HG03520 (cell line): ENCODE data around the gene HNMT.
"Not testable (repeated sequence)": the region's sequence is repeated elsewhere in the genome, so short reads cannot be mapped to it uniquely, and the experiment has no call there.

Source experiments
- ATAC-seq: cut with Tn5 transposase; IDR thresholded peaks from one replicate; pipeline ENCODE4 v1.9.1; 2021; ENCODE audit warnings: mild to moderate bottlenecking, moderate library complexity; ENCODE audit not compliant: unreplicated experiment

Gene HNMT

GRCh38 chr2:137973280-137973679, 9.0 kb downstream of the HNMT start:
- ATAC-seq = no peak

GRCh38 chr2:137975280-137976271, 11.3 kb downstream of the HNMT start:
- no peak for ATAC-seq

GRCh38 chr2:137976274-137976673, 12.0 kb downstream of the HNMT start:
- no peak for ATAC-seq

- no peak for ATAC-seq
Measured at GRCh38 chr2:137977790-137978189, 13.5 kb downstream of the HNMT start.

- no peak for ATAC-seq
Measured at GRCh38 chr2:137980459-137980858, 16.2 kb downstream of the HNMT start.

- no peak for ATAC-seq
Measured at GRCh38 chr2:137981112-137981656, 16.9 kb downstream of the HNMT start.

- ATAC-seq = no peak
Measured at GRCh38 chr2:137983581-137983980, 19.3 kb downstream of the HNMT start.

- no peak for ATAC-seq
Measured at GRCh38 chr2:137986268-137986667, 22.0 kb downstream of the HNMT start.

- no peak for ATAC-seq
Measured at GRCh38 chr2:137987011-137987410, 22.7 kb downstream of the HNMT start.

GRCh38 chr2:137991078-137991477, 26.8 kb downstream of the HNMT start:
- no peak for ATAC-seq

GRCh38 chr2:137992039-137992646, 27.9 kb downstream of the HNMT start:
- no peak for ATAC-seq

GRCh38 chr2:137993715-137994476, 29.6 kb downstream of the HNMT start:
- not testable (repeated sequence) for ATAC-seq

- not testable (repeated sequence) for ATAC-seq
Measured at GRCh38 chr2:137995368-137995767, 31.1 kb downstream of the HNMT start.

GRCh38 chr2:137996158-137996557, 31.9 kb downstream of the HNMT start:
- ATAC-seq = not testable (repeated sequence)

GRCh38 chr2:137997733-137998132, 33.5 kb downstream of the HNMT start:
- no peak for ATAC-seq

GRCh38 chr2:137998503-137998902, 34.2 kb downstream of the HNMT start:
- ATAC-seq = no peak

- no peak for ATAC-seq
Measured at GRCh38 chr2:137999273-137999672, 35.0 kb downstream of the HNMT start.

- no peak for ATAC-seq
Measured at GRCh38 chr2:138000009-138000408, 35.7 kb downstream of the HNMT start.

GRCh38 chr2:138000796-138001195, 36.5 kb downstream of the HNMT start:
- ATAC-seq = no peak

GRCh38 chr2:138003411-138003810, 39.1 kb downstream of the HNMT start:
- ATAC-seq = no peak

GRCh38 chr2:138007431-138007830, 43.2 kb downstream of the HNMT start:
- ATAC-seq = no peak
